Trophoblast cell (in vitro differentiated cells and primary cell): Measurements from ENCODE around the gene PRKN.

Experiments
- DNase-seq, 2 donors: peaks; one replicate each; pipeline ENCODE4 v3.0.0-alpha.2; 2016
- H2AFZ ChIP-seq: 2 replicates; pipeline ENCODE4 v1.6.1; 2013; ENCODE audit warnings: low read length, moderate library complexity, mild to moderate bottlenecking; ENCODE audit not compliant: insufficient read depth, poor library complexity
- H2AK5ac ChIP-seq: 2 replicates; pipeline ENCODE4 v1.6.1; 2013; ENCODE audit warnings: mild to moderate bottlenecking, low read length
- H2BK120ac ChIP-seq: 2 replicates; pipeline ENCODE4 v1.6.1; 2013; ENCODE audit warnings: low read length, mild to moderate bottlenecking, moderate library complexity; ENCODE audit not compliant: insufficient read depth, poor library complexity
- H2BK12ac ChIP-seq: 2 replicates; pipeline ENCODE4 v1.6.1; 2013; ENCODE audit warnings: mild to moderate bottlenecking, low read length, moderate library complexity
- H2BK5ac ChIP-seq: 2 replicates; pipeline ENCODE4 v1.6.1; 2013; ENCODE audit warnings: low read length, low read depth, moderate library complexity, mild to moderate bottlenecking; ENCODE audit not compliant: poor library complexity
- H3K14ac ChIP-seq: 2 replicates; pipeline ENCODE4 v1.6.1; 2013; ENCODE audit warnings: mild to moderate bottlenecking, low read length
- H3K18ac ChIP-seq: 2 replicates; pipeline ENCODE4 v1.6.1; 2013; ENCODE audit warnings: mild to moderate bottlenecking, low read length
- H3K23ac ChIP-seq: 2 replicates; pipeline ENCODE4 v1.6.1; 2013; ENCODE audit warnings: low read length
- H3K27ac ChIP-seq: 2 replicates; pipeline ENCODE4 v1.5.1; 2013; ENCODE audit warnings: low read depth, mild to moderate bottlenecking, inconsistent platforms, low read length, moderate library complexity
- H3K27me3 ChIP-seq: 2 replicates; pipeline ENCODE4 v1.6.1; 2013; ENCODE audit warnings: inconsistent platforms, mild to moderate bottlenecking, low read length, moderate library complexity; ENCODE audit not compliant: insufficient read depth
- H3K36me3 ChIP-seq, 2 experiments: 1 replicate in 1 of 2; 2 replicates in 1 of 2; pipeline ENCODE4 v1.6.1; 2013; ENCODE audit warnings: low read length in 2 of 2, mild to moderate bottlenecking in 2 of 2, moderate library complexity in 1 of 2; ENCODE audit not compliant: insufficient read depth in 2 of 2, control insufficient read depth in 1 of 2
- H3K4ac ChIP-seq: 2 replicates; pipeline ENCODE4 v1.6.1; 2013; ENCODE audit warnings: low read depth, mild to moderate bottlenecking, low read length, moderate library complexity
- H3K4me1 ChIP-seq, 2 experiments: 1 replicate in 1 of 2; 2 replicates in 1 of 2; pipeline ENCODE4 v1.6.1; 2013; ENCODE audit warnings: low read length in 2 of 2, mild to moderate bottlenecking in 2 of 2, moderate library complexity in 1 of 2; ENCODE audit not compliant: insufficient read depth in 2 of 2, control insufficient read depth in 1 of 2
- H3K4me2 ChIP-seq: 2 replicates; pipeline ENCODE4 v1.6.1; 2013; ENCODE audit warnings: inconsistent platforms, mild to moderate bottlenecking, low read length, moderate library complexity
- H3K4me3 ChIP-seq: 2 replicates; pipeline ENCODE4 v1.5.1; 2013; ENCODE audit warnings: mild to moderate bottlenecking, low read depth, low read length, inconsistent platforms
- H3K79me1 ChIP-seq: one replicate; pipeline ENCODE4 v1.6.1; 2013; ENCODE audit warnings: low read length
- H3K79me2 ChIP-seq: 2 replicates; pipeline ENCODE4 v1.6.1; 2013; ENCODE audit warnings: low read length, mild to moderate bottlenecking; ENCODE audit not compliant: control insufficient read depth, insufficient read depth, poor library complexity
- H3K9ac ChIP-seq: 2 replicates; pipeline ENCODE4 v1.6.1; 2013; ENCODE audit warnings: mild to moderate bottlenecking, low read length
- H3K9me3 ChIP-seq: 2 replicates; pipeline ENCODE4 v1.6.1; 2013; ENCODE audit warnings: low read depth, mild to moderate bottlenecking, control low read depth, inconsistent platforms, low read length; ENCODE audit not compliant: insufficient read depth
- H4K12ac ChIP-seq: 2 replicates; pipeline ENCODE4 v1.6.1; 2013; ENCODE audit warnings: low read depth, mild to moderate bottlenecking, low read length, moderate library complexity
- H4K8ac ChIP-seq: 2 replicates; pipeline ENCODE4 v1.6.1; 2013; ENCODE audit warnings: low read depth, mild to moderate bottlenecking, low read length, moderate library complexity
- H4K91ac ChIP-seq: one replicate; pipeline ENCODE4 v1.6.1; 2013; ENCODE audit warnings: low read depth, mild to moderate bottlenecking, low read length, moderate library complexity
- WGBS: extraction: QIAGEN DNeasy Blood & Tissue Kit; methylation state at CpG from one replicate; pipeline ENCODE4 v1.1.7; 2013; ENCODE audit warnings: missing lambda C conversion rate; ENCODE audit not compliant: insufficient read length, insufficient coverage; ENCODE audit errors: extremely low coverage; 5-methylcytosine and 5-hydroxymethylcytosine counted together

PRKN gene

DNA sequence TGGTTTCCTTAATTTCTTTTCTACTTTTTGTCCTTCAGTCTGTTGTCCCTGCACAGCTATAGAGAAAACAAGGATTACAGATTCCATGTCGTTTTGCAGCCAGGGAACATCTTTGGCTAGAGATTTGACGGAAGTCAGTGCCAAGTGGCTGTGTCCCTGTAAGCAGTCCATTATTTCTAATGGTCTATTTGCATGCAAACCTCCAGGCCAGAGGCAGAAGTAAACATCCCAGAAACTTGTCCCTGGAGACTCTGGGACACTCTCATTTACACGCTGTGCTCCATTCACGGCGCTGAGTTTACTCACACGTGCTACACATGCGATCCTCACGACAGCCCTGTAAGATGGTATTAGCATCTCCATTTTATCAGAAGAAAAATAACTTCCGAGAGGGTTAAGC, 355.5 kb downstream of the PRKN start:
- DNase-seq = no peak
- Histone ChIP-seq H3K4me1 (no peaks in the 10 kb centered on the region), H3K79me2 (no peaks in the 10 kb centered on the region), H3K18ac (no peak overlapping the region), H2BK5ac (no peak overlapping the region), H3K23ac (no peak overlapping the region), H2BK12ac (no peak overlapping the region), H4K8ac (no peak overlapping the region), H3K27me3 (no peaks in the 10 kb centered on the region), H3K14ac (no peak overlapping the region), H3K4me3 (no peak overlapping the region), H3K9ac (no peak overlapping the region), H4K91ac (no peak overlapping the region), H3K4ac (no peak overlapping the region), H4K12ac (no peak overlapping the region), H2BK120ac (no peak overlapping the region), H3K9me3 (peaks cover 2% of the 10 kb centered on the region), H2AFZ (no peak overlapping the region), H3K79me1 (no peaks in the 10 kb centered on the region), H3K36me3 (no peaks in the 10 kb centered on the region), H3K4me2 (no peak overlapping the region), H2AK5ac (no peak overlapping the region), H3K27ac (no peak overlapping the region)
- WGBS = no CpG with 5 or more reads among the region's 9 CpGs

DNA sequence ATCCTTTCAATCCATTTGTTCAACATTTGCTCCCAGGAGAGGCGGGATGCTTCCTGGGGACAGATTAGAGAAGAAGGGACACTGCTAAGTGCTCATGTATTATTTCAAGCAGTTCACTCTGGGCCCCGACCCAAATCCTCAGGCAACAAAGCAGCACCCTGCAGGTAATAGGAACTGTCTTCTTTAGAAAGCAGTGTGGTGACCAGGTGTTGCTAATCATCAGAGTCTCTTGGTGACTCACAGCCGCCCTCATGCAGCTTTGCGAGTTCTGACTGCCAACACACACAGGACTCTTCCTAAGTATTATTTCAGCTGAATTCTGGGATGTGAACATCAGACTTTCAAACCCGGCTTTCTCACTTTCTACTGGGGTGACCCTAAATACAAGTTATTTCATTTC, 356.4 kb downstream of the PRKN start:
- H2BK120ac ChIP-seq = no peak overlapping the region
- no CpG with 5 or more reads among the region's 5 CpGs for WGBS
- no peak overlapping the region for H2BK5ac ChIP-seq
- peak; percentile 21 to 36 for DNase-seq
- no peaks in the 10 kb centered on the region for H3K36me3 ChIP-seq
- H3K23ac ChIP-seq = no peak overlapping the region
- H4K12ac ChIP-seq = no peak overlapping the region
- H3K27me3 ChIP-seq = no peaks in the 10 kb centered on the region
- H3K79me2 ChIP-seq = no peaks in the 10 kb centered on the region
- no peak overlapping the region for H3K9ac ChIP-seq
- H3K18ac ChIP-seq = no peak overlapping the region
- H3K27ac ChIP-seq = no peak overlapping the region
- H3K14ac ChIP-seq = no peak overlapping the region
- H3K4me2 ChIP-seq = no peak overlapping the region
- H3K4me3 ChIP-seq = no peak overlapping the region
- H4K91ac ChIP-seq = no peak overlapping the region
- H3K4ac ChIP-seq = no peak overlapping the region
- no peaks in the 10 kb centered on the region for H3K4me1 ChIP-seq
- no peaks in the 10 kb centered on the region for H3K79me1 ChIP-seq
- no peak overlapping the region for H2AK5ac ChIP-seq
- no peaks in the 10 kb centered on the region for H3K9me3 ChIP-seq
- H2BK12ac ChIP-seq = no peak overlapping the region
- no peak overlapping the region for H4K8ac ChIP-seq
- no peak overlapping the region for H2AFZ ChIP-seq

DNA sequence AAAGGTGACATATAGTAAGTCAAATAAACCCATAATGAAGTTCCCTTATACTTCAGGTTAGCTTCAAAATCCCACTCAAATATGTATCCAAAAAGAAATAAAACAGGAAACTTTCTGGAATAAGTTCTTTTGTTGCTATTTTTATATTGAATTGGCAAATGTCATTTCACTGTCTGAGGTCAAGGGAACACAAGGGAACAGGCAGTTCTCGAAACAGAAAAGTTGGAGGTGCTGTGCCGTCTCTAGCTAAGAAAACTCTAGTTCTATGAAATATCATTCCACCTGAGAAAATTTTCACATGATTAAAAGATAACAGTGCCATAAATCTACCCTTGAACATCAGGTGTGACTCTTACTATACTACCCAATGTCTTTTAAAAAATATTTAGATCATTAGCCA, 358.5 kb downstream of the PRKN start:
- H3K79me2 ChIP-seq = no peaks in the 10 kb centered on the region
- no peaks in the 10 kb centered on the region for H3K79me1 ChIP-seq
- H3K4me3 ChIP-seq = no peak overlapping the region
- H3K9ac ChIP-seq = no peak overlapping the region
- no peak overlapping the region for H4K91ac ChIP-seq
- no peaks in the 10 kb centered on the region for H3K36me3 ChIP-seq
- no peak overlapping the region for H2BK12ac ChIP-seq
- H3K4me1 ChIP-seq = no peaks in the 10 kb centered on the region
- no peak overlapping the region for H3K14ac ChIP-seq
- no peak overlapping the region for H2BK120ac ChIP-seq
- H4K8ac ChIP-seq = no peak overlapping the region
- H3K9me3 ChIP-seq = no peaks in the 10 kb centered on the region
- no peak overlapping the region for H3K23ac ChIP-seq
- H4K12ac ChIP-seq = no peak overlapping the region
- H3K27ac ChIP-seq = no peak overlapping the region
- H2BK5ac ChIP-seq = no peak overlapping the region
- no peak overlapping the region for H3K4me2 ChIP-seq
- no peak overlapping the region for H3K4ac ChIP-seq
- H3K18ac ChIP-seq = no peak overlapping the region
- no peaks in the 10 kb centered on the region for H3K27me3 ChIP-seq
- H2AFZ ChIP-seq = no peak overlapping the region
- H2AK5ac ChIP-seq = no peak overlapping the region
- no CpG with 5 or more reads among the region's 2 CpGs for WGBS
- DNase-seq = no peak

DNA sequence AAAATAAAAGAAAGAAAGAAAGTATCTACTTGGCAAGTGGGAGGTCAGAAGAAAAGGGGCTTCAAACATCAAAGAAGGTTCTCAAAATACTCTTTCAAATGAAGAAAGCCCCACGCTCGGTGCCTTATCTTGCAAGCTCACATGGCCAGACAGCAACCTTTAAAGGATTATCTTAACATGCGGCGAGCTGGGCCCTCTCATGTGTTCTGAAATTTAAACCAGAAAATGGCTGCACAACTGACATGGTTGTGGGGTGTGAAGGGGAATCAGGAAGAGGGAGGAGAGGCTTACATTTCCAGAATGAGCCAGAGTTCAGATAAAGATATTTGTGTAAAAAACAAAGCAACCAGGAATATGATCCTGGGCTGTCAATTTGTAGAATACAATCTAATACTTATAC, 363.1 kb downstream of the PRKN start:
- no peak overlapping the region for H4K91ac ChIP-seq
- no peak overlapping the region for H2AK5ac ChIP-seq
- no peak overlapping the region for H4K12ac ChIP-seq
- no peak overlapping the region for H2AFZ ChIP-seq
- H3K9me3 ChIP-seq = no peaks in the 10 kb centered on the region
- H2BK120ac ChIP-seq = no peak overlapping the region
- no peaks in the 10 kb centered on the region for H3K79me1 ChIP-seq
- no peaks in the 10 kb centered on the region for H3K36me3 ChIP-seq
- H3K27me3 ChIP-seq = no peaks in the 10 kb centered on the region
- no peak overlapping the region for H4K8ac ChIP-seq
- no peak overlapping the region for H3K14ac ChIP-seq
- no peak overlapping the region for H3K9ac ChIP-seq
- no peak overlapping the region for H2BK12ac ChIP-seq
- H3K4ac ChIP-seq = no peak overlapping the region
- H2BK5ac ChIP-seq = no peak overlapping the region
- no peak overlapping the region for H3K4me2 ChIP-seq
- H3K18ac ChIP-seq = no peak overlapping the region
- WGBS = no CpG with 5 or more reads among the region's 4 CpGs
- no peak for DNase-seq
- no peaks in the 10 kb centered on the region for H3K79me2 ChIP-seq
- H3K23ac ChIP-seq = no peak overlapping the region
- no peak overlapping the region for H3K4me3 ChIP-seq
- no peak overlapping the region for H3K27ac ChIP-seq
- H3K4me1 ChIP-seq = no peaks in the 10 kb centered on the region
